Ectodermal cell (in vitro differentiated cells): Measurements from ENCODE around the gene NCS1.
"Not testable (repeated sequence)": the region's sequence is repeated elsewhere in the genome, so short reads cannot be mapped to it uniquely, and the experiment has no call there.

Source experiments
- H3K27ac ChIP-seq: 2 replicates; pipeline ENCODE4 v1.7.0; 2013; ENCODE audit warnings: mild to moderate bottlenecking, low read depth, low read length; ENCODE audit not compliant: insufficient read depth, poor library complexity, severe bottlenecking
- H3K27me3 ChIP-seq: 2 replicates; pipeline ENCODE4 v1.7.0; 2013; ENCODE audit warnings: mild to moderate bottlenecking, low read length; ENCODE audit not compliant: insufficient read depth, control insufficient read depth, poor library complexity, severe bottlenecking
- H3K36me3 ChIP-seq: one replicate; pipeline ENCODE4 v1.7.0; 2013; ENCODE audit warnings: low read length; ENCODE audit not compliant: control insufficient read depth, insufficient read depth
- H3K4me1 ChIP-seq: one replicate; pipeline ENCODE4 v1.7.0; 2013; ENCODE audit warnings: low read length; ENCODE audit not compliant: control insufficient read depth, insufficient read depth
- H3K4me3 ChIP-seq: 2 replicates; pipeline ENCODE4 v1.7.0; 2013; ENCODE audit warnings: low read depth, low read length, control low read depth; ENCODE audit not compliant: insufficient read depth
- H3K9me3 ChIP-seq: 2 replicates; pipeline ENCODE4 v1.7.0; 2013; ENCODE audit warnings: mild to moderate bottlenecking, low read length, moderate library complexity; ENCODE audit not compliant: control insufficient read depth
- WGBS, 2 experiments: methylation state at CpG; one replicate each; pipeline ENCODE4 v1.1.7; 2013; ENCODE audit warnings: missing lambda C conversion rate in 2 of 2; 5-methylcytosine and 5-hydroxymethylcytosine counted together

Gene NCS1

DNA sequence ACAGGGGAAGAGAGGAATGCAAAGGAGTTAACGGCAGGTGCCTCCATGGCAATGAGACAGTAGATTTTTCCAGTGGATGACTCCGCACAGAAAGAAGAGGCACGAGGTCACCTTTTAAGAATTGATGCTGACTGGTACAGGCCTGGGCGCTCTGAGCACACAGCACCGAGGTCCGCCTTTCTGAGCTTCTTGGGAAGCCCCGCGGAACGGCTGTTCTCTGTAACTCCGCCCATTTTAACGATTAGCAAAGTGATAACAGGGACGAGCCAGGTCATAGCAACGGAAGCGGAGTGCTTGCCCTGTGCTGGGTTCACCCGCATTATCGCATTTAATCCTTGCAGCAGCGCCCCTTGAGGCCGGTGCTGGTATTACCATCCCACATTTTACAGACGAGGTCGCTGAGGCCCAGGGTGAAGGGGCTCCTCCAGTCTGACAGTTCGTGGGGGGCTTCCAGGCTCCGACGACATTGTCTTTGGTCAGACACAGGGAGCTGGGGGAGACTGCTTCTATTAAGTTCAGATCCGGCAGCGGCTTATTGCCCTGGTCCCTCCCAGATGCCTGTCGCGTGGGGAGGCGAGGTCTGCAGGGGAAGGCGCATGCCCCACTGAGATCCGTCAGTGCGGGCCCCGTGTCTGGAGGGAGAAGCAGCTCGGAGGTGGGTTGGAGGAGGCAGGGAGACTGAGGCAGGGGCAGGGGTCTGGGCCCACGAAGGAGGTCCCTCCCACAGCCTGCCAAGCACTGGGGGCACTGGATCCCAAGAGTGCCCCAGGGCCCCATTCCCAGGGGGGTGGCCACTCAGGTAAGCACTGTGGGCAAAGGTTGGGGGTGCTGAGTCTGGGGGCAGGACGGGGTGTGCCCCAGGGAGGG lies 71.0 kb downstream of the NCS1 start:
- no peak overlapping the region for H3K27ac ChIP-seq
- no peak overlapping the region for H3K4me3 ChIP-seq
- WGBS, 2 experiments = 37 to 39% methylated on average over 35 of the region's 35 CpGs
- H3K27me3 ChIP-seq = no peaks in the 10 kb centered on the region
- no peaks in the 10 kb centered on the region for H3K9me3 ChIP-seq
- no peaks in the 10 kb centered on the region for H3K4me1 ChIP-seq
- H3K36me3 ChIP-seq = no peaks in the 10 kb centered on the region

- Histone ChIP-seq H3K27ac (no peak overlapping the region), H3K4me3 (no peak overlapping the region), H3K4me1 (no peaks in the 10 kb centered on the region), H3K9me3 (no peaks in the 10 kb centered on the region), H3K27me3 (no peaks in the 10 kb centered on the region), H3K36me3 (no peaks in the 10 kb centered on the region)
- 94 to 95% methylated on average over 7 of the region's 7 CpGs for WGBS, 2 experiments
Observed at GRCh38 chr9:130243882-130244170, 71.6 kb downstream of the NCS1 start.

DNA sequence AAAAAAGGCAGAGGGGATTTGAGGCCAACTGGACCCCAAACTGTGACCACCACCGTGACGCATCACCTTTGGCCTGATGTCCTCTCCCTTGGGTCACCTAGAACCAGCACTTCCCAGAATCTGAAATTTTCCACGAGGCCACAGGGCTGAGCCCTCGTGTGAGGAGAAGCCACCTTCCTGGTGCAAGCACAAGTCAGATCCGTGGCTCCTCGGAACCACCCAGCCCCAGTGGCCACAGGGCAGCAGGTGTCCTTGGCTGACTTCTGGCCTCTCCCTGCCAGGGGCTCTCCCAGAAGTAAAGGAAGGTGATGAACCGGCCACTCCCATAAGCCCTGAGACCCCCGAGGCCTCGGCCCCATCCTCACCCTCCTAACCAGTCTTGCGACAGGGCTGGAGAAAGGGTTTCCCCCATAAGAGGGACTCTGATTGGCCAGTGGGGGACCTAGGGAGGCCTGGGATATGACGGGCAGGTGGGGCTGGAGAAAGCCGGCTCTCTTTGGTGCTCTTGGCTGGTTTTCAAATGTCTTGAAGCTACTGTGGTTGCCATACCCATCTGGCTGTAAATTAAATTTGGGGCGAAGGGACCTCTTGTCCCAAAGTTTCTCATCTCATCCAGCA lies 72.5 kb downstream of the NCS1 start:
- Histone ChIP-seq H3K4me3 (no peak overlapping the region), H3K4me1 (no peaks in the 10 kb centered on the region), H3K36me3 (no peaks in the 10 kb centered on the region), H3K9me3 (no peaks in the 10 kb centered on the region), H3K27ac (no peak overlapping the region), H3K27me3 (no peaks in the 10 kb centered on the region)
- 93 to 96% methylated on average over 13 of the region's 13 CpGs for WGBS, 2 experiments

DNA sequence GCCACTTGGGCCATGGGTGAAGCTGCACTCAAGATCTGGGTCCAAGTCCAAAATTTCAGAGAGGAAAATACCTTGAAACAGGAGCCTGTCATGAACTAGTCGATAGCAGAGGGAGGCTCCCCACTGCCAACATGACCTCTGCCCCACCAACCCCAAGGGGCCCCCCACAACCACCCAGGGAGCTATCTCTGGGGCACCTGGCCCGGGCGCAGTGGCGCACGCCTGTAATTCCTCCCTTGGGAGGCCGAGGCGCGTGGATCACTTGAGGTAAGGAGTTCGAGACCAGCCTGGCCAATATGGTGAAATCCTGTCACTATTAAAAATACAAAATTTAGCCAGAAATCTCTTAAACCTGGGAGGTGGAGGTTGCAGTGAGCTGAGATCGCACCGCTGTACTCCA lies 73.3 kb downstream of the NCS1 start:
- Histone ChIP-seq H3K9me3 (no peaks in the 10 kb centered on the region), H3K36me3 (no peaks in the 10 kb centered on the region), H3K4me1 (no peaks in the 10 kb centered on the region), H3K4me3 (no peak overlapping the region), H3K27ac (no peak overlapping the region), H3K27me3 (no peaks in the 10 kb centered on the region)
- 92 to 93% methylated on average over 11 of the region's 11 CpGs for WGBS, 2 experiments

DNA sequence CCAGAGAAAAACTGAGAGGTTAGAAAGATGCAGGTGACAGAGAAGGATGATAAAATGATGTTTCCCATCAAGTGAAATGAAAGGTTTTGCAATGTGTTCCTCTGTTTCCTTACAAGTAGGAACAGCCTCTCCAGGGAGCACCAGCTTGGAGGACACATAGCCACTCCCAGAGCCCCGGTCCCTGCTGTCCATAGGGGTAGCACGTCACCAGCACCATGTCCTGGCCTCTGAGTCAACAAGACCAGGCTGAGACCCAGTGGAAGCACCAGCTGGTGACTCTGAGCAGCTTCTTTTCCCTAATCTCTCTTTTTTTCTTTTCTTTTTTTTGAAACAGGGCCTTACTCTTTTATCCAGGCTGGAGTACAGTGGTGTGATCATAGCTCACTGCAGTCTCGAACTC lies 73.9 kb downstream of the NCS1 start:
- H3K9me3 ChIP-seq = no peaks in the 10 kb centered on the region
- no peaks in the 10 kb centered on the region for H3K36me3 ChIP-seq
- H3K27ac ChIP-seq = no peak overlapping the region
- WGBS, 2 experiments = 87 to 93% methylated on average over 3 of the region's 3 CpGs
- no peak overlapping the region for H3K4me3 ChIP-seq
- no peaks in the 10 kb centered on the region for H3K4me1 ChIP-seq
- H3K27me3 ChIP-seq = no peaks in the 10 kb centered on the region

GRCh38 chr9:130254747-130255630 lies 82.8 kb downstream of the NCS1 start:
- no peaks in the 10 kb centered on the region for H3K9me3 ChIP-seq
- 90% methylated on average over 23 of the region's 23 CpGs for WGBS, 2 experiments
- no peaks in the 10 kb centered on the region for H3K4me1 ChIP-seq
- no peak overlapping the region for H3K4me3 ChIP-seq
- H3K36me3 ChIP-seq = no peaks in the 10 kb centered on the region
- H3K27me3 ChIP-seq = no peaks in the 10 kb centered on the region
- no peak overlapping the region for H3K27ac ChIP-seq

DNA sequence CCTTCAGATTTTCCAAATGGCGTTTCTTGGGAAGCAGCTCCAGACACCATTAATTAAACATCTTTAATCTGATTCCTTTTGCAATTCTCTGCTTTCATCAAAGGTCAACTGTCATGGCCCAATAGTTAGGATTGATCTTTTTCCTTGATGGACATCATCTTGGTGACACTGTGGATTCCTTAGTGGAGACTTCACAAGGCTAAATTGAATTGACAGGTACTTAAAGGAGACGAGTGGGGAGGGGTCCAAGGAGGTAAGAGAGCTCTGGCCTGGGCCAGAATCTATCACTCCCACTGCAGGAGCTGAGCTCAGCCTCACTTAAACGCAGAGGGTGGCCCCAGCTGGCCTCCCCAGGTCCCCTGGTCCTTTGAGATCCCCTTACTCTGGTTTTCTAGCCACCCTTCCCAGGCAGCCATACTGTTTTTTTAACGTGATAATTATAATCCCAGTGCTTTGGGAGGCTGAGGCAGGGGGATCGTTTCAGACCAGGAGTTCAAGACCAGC lies 83.5 kb downstream of the NCS1 start:
- H3K36me3 ChIP-seq = no peaks in the 10 kb centered on the region
- no peak overlapping the region for H3K27ac ChIP-seq
- no peaks in the 10 kb centered on the region for H3K4me1 ChIP-seq
- no peak overlapping the region for H3K4me3 ChIP-seq
- H3K9me3 ChIP-seq = no peaks in the 10 kb centered on the region
- WGBS, 2 experiments = 92 to 93% methylated on average over 5 of the region's 5 CpGs
- no peaks in the 10 kb centered on the region for H3K27me3 ChIP-seq

DNA sequence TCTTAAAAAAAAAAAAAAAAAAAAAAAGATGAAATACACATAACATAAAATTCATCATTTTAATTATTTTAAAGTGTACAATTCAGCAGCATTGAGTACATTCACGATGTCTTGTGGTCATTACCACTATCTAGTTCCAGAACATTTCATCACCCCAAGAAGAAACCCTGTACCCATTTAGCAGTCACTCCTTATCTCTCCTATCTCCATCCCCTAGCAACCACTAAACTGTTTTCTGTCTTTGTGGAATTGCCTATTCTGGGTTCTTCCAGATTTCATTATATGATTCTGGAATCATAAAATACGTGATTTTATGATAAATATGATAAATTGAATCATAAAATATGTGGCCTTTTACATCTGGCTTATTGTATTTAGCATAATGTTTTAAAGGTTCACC lies 84.4 kb downstream of the NCS1 start:
- Histone ChIP-seq H3K4me3 (no peak overlapping the region), H3K27me3 (no peaks in the 10 kb centered on the region), H3K9me3 (no peaks in the 10 kb centered on the region), H3K36me3 (no peaks in the 10 kb centered on the region), H3K27ac (no peak overlapping the region), H3K4me1 (no peaks in the 10 kb centered on the region)
- WGBS, 2 experiments = 87 to 92% methylated on average over 2 of the region's 2 CpGs

DNA sequence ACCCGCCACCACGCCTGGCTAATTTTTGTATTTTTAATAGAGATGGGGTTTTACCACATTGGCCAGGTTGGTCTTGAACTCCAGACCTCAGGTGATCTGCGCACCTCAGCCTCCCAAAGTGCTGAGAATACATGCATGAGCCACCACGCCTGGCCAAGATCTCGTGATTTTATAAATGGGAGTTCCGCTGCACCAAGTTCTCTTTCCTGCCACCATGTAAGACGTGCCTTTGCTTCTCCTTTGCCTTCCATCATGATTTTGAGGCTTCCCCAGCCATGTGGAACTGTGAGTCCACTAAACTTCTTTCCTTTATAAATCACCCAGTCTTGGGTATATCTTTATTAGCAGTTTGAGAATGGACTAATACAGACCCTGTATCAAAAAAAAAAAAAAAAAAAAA lies 85.9 kb downstream of the NCS1 start:
- WGBS, 2 experiments = 94 to 96% methylated on average over 7 of the region's 7 CpGs
- not testable (repeated sequence) for H3K27ac ChIP-seq, H3K9me3 ChIP-seq, H3K36me3 ChIP-seq, H3K4me1 ChIP-seq, H3K27me3 ChIP-seq, H3K4me3 ChIP-seq

DNA sequence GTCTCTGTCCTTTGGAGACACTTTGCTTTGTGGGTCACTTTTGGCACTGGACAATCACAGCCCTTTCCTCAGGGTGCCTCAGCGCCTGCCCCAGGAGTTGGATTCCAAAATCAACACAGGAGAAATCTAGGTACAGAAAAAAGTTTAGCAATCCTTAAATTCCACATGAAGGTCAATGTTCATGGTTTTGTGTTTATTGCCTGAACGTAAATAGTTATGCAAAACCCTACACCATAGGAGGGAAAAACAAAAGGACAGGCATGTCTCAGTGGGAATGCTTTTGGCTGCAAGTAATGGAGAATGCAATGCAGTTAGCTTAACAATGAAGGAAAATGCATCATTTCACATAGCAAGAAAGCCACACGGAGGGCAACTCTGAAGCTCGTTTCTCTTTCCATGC lies 86.8 kb downstream of the NCS1 start:
- no peak overlapping the region for H3K4me3 ChIP-seq
- WGBS, 2 experiments = 41 to 65% methylated on average over 4 of the region's 4 CpGs
- H3K9me3 ChIP-seq = no peaks in the 10 kb centered on the region
- H3K4me1 ChIP-seq = no peaks in the 10 kb centered on the region
- no peaks in the 10 kb centered on the region for H3K36me3 ChIP-seq
- no peak overlapping the region for H3K27ac ChIP-seq
- H3K27me3 ChIP-seq = peaks cover 6% of the 10 kb centered on the region
